ENCODE data around the gene PHETA1. TPM values are rescaled to one million over a fixed set of nuclear protein-coding genes. Genes with fewer than 3 reads are reported as not detected.

The PHETA1 gene
- 2.6 and 5.3 TPM in 2 replicates for polyA plus RNA-seq (2011; rRNA removed)
- polyA minus RNA-seq (2011; rRNA and poly(A)+ RNA removed): 2.1 and 2.2 TPM in 2 replicates

GRCh38 chr12:111368788-111369495 lies at the start of gene PHETA1:
PHETA1 (minus strand) TSS chr12:111369095; CDS start chr12:111363427, 5,668 bp downstream.
- ChIA-PET POLR2A (interaction anchor here (0.5 kb wide), 1 partner anchor 179 kb away, joined by 4 read pairs; no protein-coding TSS in a partner anchor), CTCF (interaction anchor here (1.0 to 1.9 kb wide), 5 partner anchors 17 to 82 kb away, joined by 3 to 17 read pairs (median 4); no protein-coding TSS in a partner anchor)
- no peak for TF ChIP-seq CTCF (IDR thresholded peaks at IDR 0.05; ENCODE audit: insufficient read depth, low read depth, low read length)
- Histone ChIP-seq H3K4me3 (ENCODE audit: low read depth, low read length) (peak within 1 kb of the TSS; percentile 89), H3K36me3 (ENCODE audit: control insufficient read depth, insufficient read depth, low read length) (peaks cover 2% of the 10 kb centered on the region; the same call in 1 of the 2 replicates), H3K27me3 (ENCODE audit: control insufficient read depth, insufficient read depth, low read length) (no peaks in the 10 kb centered on the region)
- DNase-seq (ENCODE audit: low read depth): peak; percentile 51

- ChIA-PET CTCF (no interaction called here), POLR2A (no interaction called here)
- TF ChIP-seq CTCF (IDR thresholded peaks at IDR 0.05; ENCODE audit: insufficient read depth, low read depth, low read length): no peak
- no peaks in the 10 kb centered on the region for H3K27me3 ChIP-seq (ENCODE audit: control insufficient read depth, insufficient read depth, low read length)
- H3K36me3 ChIP-seq (ENCODE audit: control insufficient read depth, insufficient read depth, low read length): peaks cover 6% of the 10 kb centered on the region
- no peak for DNase-seq (ENCODE audit: low read depth)
- H3K4me3 ChIP-seq (ENCODE audit: low read depth, low read length): no peak overlapping the region
Measured at GRCh38 chr12:111418594-111418880, 49.6 kb upstream of the PHETA1 start.

- CTCF ChIA-PET: no interaction called here
- Histone ChIP-seq H3K36me3 (ENCODE audit: control insufficient read depth, insufficient read depth, low read length) (peaks cover 6% of the 10 kb centered on the region), H3K4me3 (ENCODE audit: low read depth, low read length) (no peak overlapping the region), H3K27me3 (ENCODE audit: control insufficient read depth, insufficient read depth, low read length) (no peaks in the 10 kb centered on the region)
- DNase-seq (ENCODE audit: low read depth): no peak
- POLR2A ChIA-PET: no interaction called here
- no peak for TF ChIP-seq CTCF (IDR thresholded peaks at IDR 0.05; ENCODE audit: insufficient read depth, low read depth, low read length)
Measured at GRCh38 chr12:111417784-111418593, 49.1 kb upstream of the PHETA1 start.

GRCh38 chr12:111417290-111417689 lies 48.4 kb upstream of the PHETA1 start:
- H3K27me3 ChIP-seq (ENCODE audit: control insufficient read depth, insufficient read depth, low read length): no peaks in the 10 kb centered on the region
- peaks cover 6% of the 10 kb centered on the region for H3K36me3 ChIP-seq (ENCODE audit: control insufficient read depth, insufficient read depth, low read length)
- ChIA-PET CTCF (interaction anchor here (2.4 kb wide), 1 partner anchor 20 kb away, joined by 8 read pairs; no protein-coding TSS in a partner anchor), POLR2A (no interaction called here)
- H3K4me3 ChIP-seq (ENCODE audit: low read depth, low read length): no peak overlapping the region
- DNase-seq (ENCODE audit: low read depth): no peak
- no peak for TF ChIP-seq CTCF (IDR thresholded peaks at IDR 0.05; ENCODE audit: insufficient read depth, low read depth, low read length)

GRCh38 chr12:111414711-111415252 lies 45.9 kb upstream of the PHETA1 start:
- CTCF ChIA-PET: interaction anchor here (3.1 kb wide), 1 partner anchor 18 kb away, joined by 27 read pairs; no protein-coding TSS in a partner anchor
- POLR2A ChIA-PET: no interaction called here
- no peak for DNase-seq (ENCODE audit: low read depth)
- no peak for TF ChIP-seq CTCF (IDR thresholded peaks at IDR 0.05; ENCODE audit: insufficient read depth, low read depth, low read length)
- no peak overlapping the region for H3K4me3 ChIP-seq (ENCODE audit: low read depth, low read length)
- no peaks in the 10 kb centered on the region for H3K27me3 ChIP-seq (ENCODE audit: control insufficient read depth, insufficient read depth, low read length)
- peaks cover 2% of the 10 kb centered on the region for H3K36me3 ChIP-seq (ENCODE audit: control insufficient read depth, insufficient read depth, low read length)
